GM12801 (cell line): ENCODE results near the gene PERM1.

Experiments
- TF ChIP-seq, protein P1 (sequence below): IDR thresholded peaks from one replicate; pipeline ENCODE4 v1.5.1; 2011; ENCODE audit warnings: control low read depth; ENCODE audit not compliant: insufficient read length; ENCODE audit errors: extremely low read depth

PERM1 gene

DNA sequence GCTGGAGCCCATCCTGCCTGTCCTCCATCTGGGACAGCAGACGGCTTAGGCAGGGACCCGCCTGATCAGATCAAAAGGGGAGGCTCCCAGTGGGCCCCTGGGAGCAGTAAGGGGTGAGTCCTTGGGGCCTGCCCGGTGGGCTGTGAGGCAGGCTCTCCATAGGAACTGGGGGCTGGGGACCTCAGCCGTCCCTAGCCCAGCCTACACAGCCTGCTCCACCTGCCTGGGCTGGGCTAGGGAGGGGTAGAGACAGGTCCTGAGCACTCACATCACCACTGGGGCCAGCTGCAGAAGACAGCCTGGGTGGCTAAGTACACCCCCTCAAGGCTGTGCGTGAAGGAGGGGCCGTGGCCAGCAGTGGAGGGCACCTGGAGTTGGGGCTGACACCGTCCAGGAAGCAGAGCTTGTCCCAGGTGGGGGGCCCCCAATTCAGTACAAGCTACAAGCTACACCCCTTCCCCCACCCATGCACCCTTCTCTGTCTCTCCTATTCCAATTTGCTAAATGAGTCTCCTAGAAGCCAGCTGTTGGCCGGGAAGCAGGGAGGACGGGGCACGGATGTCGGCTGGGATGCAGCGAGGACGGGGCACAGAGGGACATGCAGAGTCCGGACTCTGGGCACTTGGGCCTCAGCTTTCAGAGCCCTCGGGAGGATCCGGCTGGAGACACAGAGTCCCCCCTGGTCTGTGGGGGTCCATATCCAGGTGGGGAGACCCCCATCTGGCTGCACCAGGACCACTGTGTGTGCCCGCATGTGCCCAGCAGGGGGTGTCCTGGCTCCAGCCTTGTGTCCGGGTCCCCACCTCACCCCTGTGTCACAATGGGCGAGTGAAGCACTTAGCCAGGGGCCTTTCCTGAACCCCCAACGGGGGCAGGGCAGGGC, 33.1 kb upstream of the PERM1 start:
- TF ChIP-seq, protein P1, sequence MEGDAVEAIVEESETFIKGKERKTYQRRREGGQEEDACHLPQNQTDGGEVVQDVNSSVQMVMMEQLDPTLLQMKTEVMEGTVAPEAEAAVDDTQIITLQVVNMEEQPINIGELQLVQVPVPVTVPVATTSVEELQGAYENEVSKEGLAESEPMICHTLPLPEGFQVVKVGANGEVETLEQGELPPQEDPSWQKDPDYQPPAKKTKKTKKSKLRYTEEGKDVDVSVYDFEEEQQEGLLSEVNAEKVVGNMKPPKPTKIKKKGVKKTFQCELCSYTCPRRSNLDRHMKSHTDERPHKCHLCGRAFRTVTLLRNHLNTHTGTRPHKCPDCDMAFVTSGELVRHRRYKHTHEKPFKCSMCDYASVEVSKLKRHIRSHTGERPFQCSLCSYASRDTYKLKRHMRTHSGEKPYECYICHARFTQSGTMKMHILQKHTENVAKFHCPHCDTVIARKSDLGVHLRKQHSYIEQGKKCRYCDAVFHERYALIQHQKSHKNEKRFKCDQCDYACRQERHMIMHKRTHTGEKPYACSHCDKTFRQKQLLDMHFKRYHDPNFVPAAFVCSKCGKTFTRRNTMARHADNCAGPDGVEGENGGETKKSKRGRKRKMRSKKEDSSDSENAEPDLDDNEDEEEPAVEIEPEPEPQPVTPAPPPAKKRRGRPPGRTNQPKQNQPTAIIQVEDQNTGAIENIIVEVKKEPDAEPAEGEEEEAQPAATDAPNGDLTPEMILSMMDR = no peak

DNA sequence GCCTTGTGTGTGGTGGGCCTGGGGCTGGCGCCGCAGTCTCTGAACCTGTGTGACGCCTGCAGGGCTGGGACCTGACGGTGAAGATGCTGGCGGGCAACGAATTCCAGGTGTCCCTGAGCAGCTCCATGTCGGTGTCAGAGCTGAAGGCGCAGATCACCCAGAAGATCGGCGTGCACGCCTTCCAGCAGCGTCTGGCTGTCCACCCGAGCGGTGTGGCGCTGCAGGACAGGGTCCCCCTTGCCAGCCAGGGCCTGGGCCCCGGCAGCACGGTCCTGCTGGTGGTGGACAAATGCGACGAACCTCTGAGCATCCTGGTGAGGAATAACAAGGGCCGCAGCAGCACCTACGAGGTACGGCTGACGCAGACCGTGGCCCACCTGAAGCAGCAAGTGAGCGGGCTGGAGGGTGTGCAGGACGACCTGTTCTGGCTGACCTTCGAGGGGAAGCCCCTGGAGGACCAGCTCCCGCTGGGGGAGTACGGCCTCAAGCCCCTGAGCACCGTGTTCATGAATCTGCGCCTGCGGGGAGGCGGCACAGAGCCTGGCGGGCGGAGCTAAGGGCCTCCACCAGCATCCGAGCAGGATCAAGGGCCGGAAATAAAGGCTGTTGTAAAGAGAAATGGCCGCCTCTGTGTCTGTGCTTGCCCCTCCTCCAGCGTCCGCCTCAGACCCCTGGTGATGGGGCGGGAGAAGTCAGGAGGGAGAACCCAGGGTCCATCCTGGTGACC, 32.2 kb upstream of the PERM1 start:
- TF ChIP-seq, protein P1 = no peak

DNA sequence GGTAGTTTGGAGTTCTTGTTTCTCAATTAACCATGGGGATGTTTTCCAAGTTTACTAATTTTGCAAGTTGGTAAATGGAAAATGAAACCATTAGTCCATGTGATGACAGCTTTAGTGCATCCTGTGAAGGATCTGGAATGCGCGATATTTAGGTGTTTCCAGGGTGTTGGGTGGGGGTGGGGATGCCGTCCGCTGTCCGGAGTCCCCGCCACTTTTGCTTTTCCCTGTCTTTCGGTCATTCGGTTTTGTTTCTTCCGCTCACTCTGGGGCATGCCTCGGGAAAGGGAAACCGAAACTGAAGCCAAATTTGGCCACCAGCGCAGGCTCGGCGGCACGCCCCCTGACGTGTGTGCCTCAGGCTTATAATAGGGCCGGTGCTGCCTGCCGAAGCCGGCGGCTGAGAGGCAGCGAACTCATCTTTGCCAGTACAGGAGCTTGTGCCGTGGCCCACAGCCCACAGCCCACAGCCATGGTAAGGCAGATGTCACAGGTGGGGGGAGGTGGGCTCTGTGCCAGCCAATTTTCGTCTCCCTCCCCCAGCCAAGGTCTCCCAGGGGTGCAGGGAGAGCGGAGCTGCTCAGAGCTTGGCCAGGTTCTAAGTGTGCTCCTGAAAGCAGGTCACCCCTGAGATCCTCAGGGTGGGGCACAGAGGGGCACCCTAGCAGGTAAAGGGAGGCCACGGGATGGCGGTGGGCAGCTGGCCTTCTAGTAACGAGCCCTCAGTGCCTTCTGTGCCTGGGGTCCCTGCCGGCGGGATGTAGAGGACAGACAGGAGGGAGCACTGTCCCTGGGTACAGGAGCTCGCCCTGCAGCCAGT, 31.4 kb upstream of the PERM1 start, which contains the start of gene ISG15:
ISG15 (plus strand) TSS at position 393 of the 817 bp plus-strand sequence; CDS start at position 470, 77 bp downstream.
- TF ChIP-seq, protein P1 = no peak

DNA sequence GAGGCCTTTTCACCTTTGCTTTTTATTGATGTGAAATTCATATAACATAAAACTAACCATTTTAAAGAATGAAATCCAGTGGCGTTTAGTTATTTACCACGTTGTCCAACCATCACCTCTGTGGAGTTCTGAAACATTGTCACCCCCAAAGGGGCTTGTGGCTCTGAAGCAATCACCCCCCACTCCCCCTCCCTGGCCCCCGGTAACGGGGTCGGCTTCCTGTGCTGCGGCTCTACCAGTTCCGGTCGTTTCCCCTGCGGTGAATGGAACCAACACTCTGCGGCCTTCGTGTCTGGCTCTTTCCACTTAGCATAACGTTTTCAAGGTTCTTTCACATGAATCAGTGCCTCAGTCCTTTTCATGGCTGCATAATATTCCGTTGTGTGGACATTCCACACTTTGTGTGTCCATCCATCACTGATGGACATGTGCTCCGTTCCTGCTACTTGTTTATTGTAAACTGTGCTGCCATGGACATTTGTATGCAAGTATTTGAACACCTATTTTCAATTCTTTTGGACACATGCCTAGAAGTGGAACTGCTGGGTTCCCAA, 29.6 kb upstream of the PERM1 start:
- TF ChIP-seq, protein P1 = no peak

DNA sequence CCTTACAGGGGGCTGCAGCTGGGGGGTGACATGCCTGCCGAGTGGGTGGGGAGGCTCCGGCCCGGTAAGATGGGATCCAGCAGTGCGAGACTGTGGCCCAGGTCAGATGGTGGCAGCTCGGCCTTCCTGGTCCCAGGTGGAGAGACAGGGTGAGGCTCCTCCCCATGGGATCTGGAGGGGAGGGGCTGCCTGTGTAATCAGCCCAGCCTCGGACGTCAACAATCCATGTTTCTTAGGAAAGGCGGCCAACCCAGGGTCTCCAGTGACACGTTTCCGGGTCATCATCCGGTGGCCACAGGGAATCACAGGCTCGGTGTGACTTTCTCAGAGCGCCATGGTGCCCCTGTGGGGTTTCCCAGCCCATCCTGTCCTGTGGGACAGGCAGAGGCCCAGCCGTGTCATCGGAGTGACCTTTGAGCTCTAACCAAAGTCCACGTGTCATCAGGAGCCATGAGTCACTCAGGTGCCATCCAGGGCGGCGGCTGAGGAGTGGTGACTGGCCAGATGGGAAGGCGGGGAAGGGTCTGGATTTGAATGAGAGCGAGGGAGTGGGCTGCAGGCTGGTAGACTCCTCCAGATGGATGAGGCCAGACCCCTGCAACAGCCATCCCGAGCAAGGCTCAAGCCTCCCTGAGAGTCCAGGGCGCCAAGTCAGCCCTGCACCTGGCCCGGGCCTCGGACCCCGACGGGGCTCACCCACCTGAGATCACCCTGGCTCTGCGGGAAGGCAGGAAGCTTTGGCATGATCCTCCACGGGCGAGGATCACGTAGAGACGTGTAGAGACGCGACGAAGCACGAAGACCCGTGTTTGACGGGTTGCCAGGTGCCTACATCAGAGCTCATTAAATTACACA, 24.6 kb upstream of the PERM1 start:
- TF ChIP-seq, protein P1 = no peak

DNA sequence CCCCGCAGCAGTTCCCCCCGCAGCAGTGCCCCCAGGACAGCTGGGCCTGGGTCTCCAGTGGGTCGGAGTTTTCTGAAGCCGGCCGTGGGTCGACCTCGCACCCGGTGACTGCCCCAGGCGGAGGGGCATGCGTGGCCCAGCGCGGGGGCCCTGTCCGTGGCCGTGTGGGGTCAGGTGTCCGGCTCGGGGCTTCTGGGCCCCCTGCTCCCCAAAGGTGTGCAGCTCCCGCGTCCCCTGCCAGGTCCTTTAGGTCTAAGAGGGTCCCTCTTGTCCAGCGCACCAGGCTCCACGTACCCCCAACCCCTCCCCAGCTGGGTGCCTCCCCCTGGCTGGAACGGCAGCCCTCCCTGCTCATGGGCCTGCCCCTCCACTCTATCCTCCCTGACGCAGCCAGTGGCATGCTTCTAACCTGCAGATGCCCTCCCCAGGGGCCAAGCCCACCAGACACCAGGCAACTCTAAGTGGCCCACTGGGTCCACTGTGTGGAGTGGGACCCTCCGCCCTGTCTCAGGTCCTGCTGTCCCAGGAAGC, 23.9 kb upstream of the PERM1 start:
- TF ChIP-seq, protein P1 = no peak
